NCI-H446 treated with DMSO at 0.1 percent for 48 hours (cell line): ENCODE measurements around the gene NPAS3.
A peak's percentile ranks its signal among the peaks of the same experiment; 100 is the strongest.

Experiments
- DNase-seq: peaks from one replicate; lab custom pipeline; 2025; lab: John Stamatoyannopoulos, UW

The NPAS3 gene

GRCh38 chr14:33762161-33762851 is 823.6 kb downstream of the NPAS3 start:
- DNase-seq, result no peak

- DNase-seq, result no peak
Observed at GRCh38 chr14:33764876-33765650, 826.4 kb downstream of the NPAS3 start.

GRCh38 chr14:33767586-33768457 is 829.1 kb downstream of the NPAS3 start:
- no peak for DNase-seq

- DNase-seq, result no peak
Observed at GRCh38 chr14:33768458-33768830, 829.8 kb downstream of the NPAS3 start.

GRCh38 chr14:33773205-33774030 is 834.7 kb downstream of the NPAS3 start:
- DNase-seq, result no peak

- DNase-seq, result no peak
Observed at GRCh38 chr14:33774161-33774560, 835.5 kb downstream of the NPAS3 start.

GRCh38 chr14:33774723-33775470 is 836.2 kb downstream of the NPAS3 start:
- DNase-seq, result no peak

- no peak for DNase-seq
Observed at GRCh38 chr14:33776871-33777270, 838.2 kb downstream of the NPAS3 start.

- DNase-seq, result no peak
Observed at GRCh38 chr14:33777681-33778080, 839.0 kb downstream of the NPAS3 start.

- no peak for DNase-seq
Observed at GRCh38 chr14:33780035-33780434, 841.4 kb downstream of the NPAS3 start.

- no peak for DNase-seq
Observed at GRCh38 chr14:33781236-33781635, 842.6 kb downstream of the NPAS3 start.

GRCh38 chr14:33782923-33783322 is 844.2 kb downstream of the NPAS3 start:
- DNase-seq, result no peak

- no peak for DNase-seq
Observed at GRCh38 chr14:33786091-33786825, 847.6 kb downstream of the NPAS3 start.

GRCh38 chr14:33788161-33788560 is 849.5 kb downstream of the NPAS3 start:
- no peak for DNase-seq

GRCh38 chr14:33790996-33791395 is 852.3 kb downstream of the NPAS3 start:
- no peak for DNase-seq

GRCh38 chr14:33792009-33792719 is 853.5 kb downstream of the NPAS3 start:
- DNase-seq, result no peak

GRCh38 chr14:33792720-33793368 is 854.2 kb downstream of the NPAS3 start:
- DNase-seq, result peak; percentile 8

GRCh38 chr14:33793398-33794110 is 854.9 kb downstream of the NPAS3 start:
- no peak for DNase-seq
